K562 (cell line): ENCODE results near the gene LENEP. TPM values are rescaled to one million over a fixed set of nuclear protein-coding genes. Genes with fewer than 3 reads are reported as not detected.

ENCODE experiments used
- ATF6 ChIP-seq: sonication (generic); formaldehyde crosslinking; IDR thresholded peaks from 2 replicates; pipeline ENCODE4 v1.4.0; 2020; ENCODE audit warnings: mild to moderate bottlenecking, missing genetic modification reagents
- CHAMP1 ChIP-seq: fragments of 450-650 bp; IDR thresholded peaks from 2 replicates; pipeline ENCODE4 v1.6.1; 2016; ENCODE audit warnings: mild to moderate bottlenecking
- CREB3L1 ChIP-seq: fragments of 450-650 bp; IDR thresholded peaks from 2 replicates; pipeline ENCODE4 v1.6.1; 2014; ENCODE audit warnings: low read depth, mild to moderate bottlenecking, moderate library complexity, borderline replicate concordance
- EHMT2 ChIP-seq: fragments of 450-650 bp; IDR thresholded peaks from 2 replicates; pipeline ENCODE4 v1.6.1; 2018; ENCODE audit warnings: antibody characterized with exemption
- FOSL1 ChIP-seq: fragments of 200-800 bp; sonication (Bioruptor generic); conservative IDR thresholded peaks from 2 replicates; pipeline ENCODE4 v1.6.1; 2016; ENCODE audit warnings: missing genetic modification characterization, missing compliant biosample characterization
- HIVEP1 ChIP-seq: fragments of 250-450 bp; sonication (Bioruptor Pico); IDR thresholded peaks from 2 replicates; pipeline ENCODE4 v1.4.0; 2020; ENCODE audit warnings: mild to moderate bottlenecking
- HNRNPUL1 ChIP-seq: fragments of 200-400 bp; formaldehyde crosslinking; IDR thresholded peaks from 2 replicates; pipeline ENCODE4 v1.6.1; 2017; ENCODE audit warnings: low read length
- KAT7 ChIP-seq: sonication (generic); formaldehyde crosslinking; IDR thresholded peaks from 2 replicates; pipeline ENCODE4 v1.8.0; 2022; ENCODE audit warnings: missing genetic modification reagents, mild to moderate bottlenecking, borderline replicate concordance
- LCOR ChIP-seq: sonication (generic); formaldehyde crosslinking; IDR thresholded peaks from 2 replicates; pipeline ENCODE4 v1.8.0; 2022; ENCODE audit warnings: mild to moderate bottlenecking, missing genetic modification reagents
- NFIC ChIP-seq: fragments of 450-650 bp; IDR thresholded peaks from 2 replicates; pipeline ENCODE4 v1.6.1; 2017; ENCODE audit warnings: mild to moderate bottlenecking, inconsistent platforms
- RBM34 ChIP-seq: fragments of 200-400 bp; formaldehyde crosslinking; IDR thresholded peaks from 2 replicates; pipeline ENCODE4 v1.6.1; 2018; ENCODE audit warnings: low read length, borderline replicate concordance; ENCODE audit not compliant: insufficient read depth
- SIRT6 ChIP-seq: IDR thresholded peaks from one replicate; pipeline ENCODE4 v1.6.1; 2012; ENCODE audit warnings: low read depth, mild to moderate bottlenecking, control low read depth, inconsistent platforms, low read length, moderate library complexity
- ZBED1 ChIP-seq: IDR thresholded peaks from 2 replicates; pipeline ENCODE4 v1.6.1; 2014
- ZBTB9 ChIP-seq: fragments of 450-650 bp; formaldehyde crosslinking; IDR thresholded peaks from 2 replicates; pipeline ENCODE4 v1.4.0; 2020; ENCODE audit warnings: mild to moderate bottlenecking, moderate library complexity
- ZNF134 ChIP-seq: fragments of 250-450 bp; sonication (Bioruptor Pico); conservative IDR thresholded peaks from 2 replicates; pipeline ENCODE4 v1.4.0; 2020
- ZNF324 ChIP-seq: fragments of 250-450 bp; sonication (Bioruptor Pico); IDR thresholded peaks from 2 replicates; pipeline ENCODE4 v1.4.0; 2020; ENCODE audit warnings: mild to moderate bottlenecking
- ZNF57 ChIP-seq: fragments of 450-650 bp; formaldehyde crosslinking; IDR thresholded peaks from 2 replicates; pipeline ENCODE4 v1.4.0; 2020; ENCODE audit warnings: mild to moderate bottlenecking, moderate library complexity
- ZNF707 ChIP-seq: fragments of 250-450 bp; sonication (Bioruptor Pico); conservative IDR thresholded peaks from 2 replicates; pipeline ENCODE4 v1.8.0; 2022; ENCODE audit warnings: inconsistent platforms, mild to moderate bottlenecking, moderate library complexity
- ZNF75A ChIP-seq: fragments of 450-650 bp; formaldehyde crosslinking; IDR thresholded peaks from 2 replicates; pipeline ENCODE4 v1.4.0; 2020; ENCODE audit warnings: mild to moderate bottlenecking
- polyA plus RNA-seq, 8 experiments: library from polyadenylated mRNA; depleted of rRNA in 4 of 8; stranded (reverse) in 5 of 8; unstranded in 3 of 8; fragments of >200 nt; fragmentation: Nextera tagmentation in 2 of 8; fragmentation: Illumina TruSeq in 1 of 8; extraction: Ambion mirVana in 2 of 8; extraction: Trizol in 1 of 8; gene quantifications; 2 replicates each; pipeline versions ENCODE4 v1.2.1 to v1.2.3, GENCODE V29; 2011 to 2014; ENCODE audit warnings: inconsistent platforms in 1 of 8, missing spikeins in 1 of 8
- total RNA-seq, 7 experiments: library from RNA; depleted of rRNA in 6 of 7; stranded (reverse); fragments of >200 nt in 6 of 7; fragmentation: Illumina TruSeq in 2 of 7; extraction: Trizol in 2 of 7; gene quantifications; 2 replicates each; pipeline versions ENCODE4 v1.2.1 to v1.2.3, GENCODE V29; 2011 to 2021; ENCODE audit warnings: low replicate concordance in 1 of 7

The LENEP gene
- total and polyA plus RNA-seq, 9 of the 15 experiments (the other 6 are each of a cell fraction or from before 2014, with no cell fraction given), result 0.23 to 0.87 (median 0.67) TPM; not detected in 5

GRCh38 chr1:154961207-154962155 is 31.9 kb upstream of the LENEP start, which contains the start of gene PYGO2 (continued):
- TF ChIP-seq ATF6 (CRISPR knock-in tag) (peak; percentile 92), ZBTB9 (CRISPR knock-in tag) (peak; percentile 95), KAT7 (CRISPR knock-in tag) (peak; percentile 70; the same call in 1 of the 2 replicates), FOSL1 (tag) (peak; percentile 37; the same call in 1 of the 2 replicates), SIRT6 (no peak), CREB3L1 (0 out of 2 replicates have a peak, but pooled peaks have one; percentile 15), ZNF324 (CRISPR knock-in tag) (0 out of 2 replicates have a peak, but pooled peaks have one; percentile 4), NFIC (0 out of 2 replicates have a peak, but pooled peaks have one; percentile 9), HIVEP1 (CRISPR knock-in tag) (no peak), RBM34 (peak; percentile 27; the same call in 1 of the 2 replicates), ZNF707 (CRISPR knock-in tag) (no peak), ZNF134 (CRISPR knock-in tag) (no peak), EHMT2 (no peak), HNRNPUL1 (no peak), LCOR (CRISPR knock-in tag) (peak; percentile 47; the same call in 1 of the 2 replicates), ZBED1 (peak; percentile 70; the same call in 1 of the 2 replicates), ZNF57 (CRISPR knock-in tag) (peak; percentile 84; the same call in 1 of the 2 replicates), CHAMP1 (no peak), ZNF75A (CRISPR knock-in tag) (peak; percentile 23; the same call in 1 of the 2 replicates)
